ENCODE measurements around the gene STIP1. TPM values are rescaled to one million over a fixed set of nuclear protein-coding genes. Genes with fewer than 3 reads are reported as not detected.

Gene STIP1
- total and polyA plus RNA-seq, 9 of the 15 experiments (the other 6 are each of a cell fraction or from before 2014, with no cell fraction given) = 58.1 to 465 (median 346) TPM

- TF ChIP-seq, protein P1, sequence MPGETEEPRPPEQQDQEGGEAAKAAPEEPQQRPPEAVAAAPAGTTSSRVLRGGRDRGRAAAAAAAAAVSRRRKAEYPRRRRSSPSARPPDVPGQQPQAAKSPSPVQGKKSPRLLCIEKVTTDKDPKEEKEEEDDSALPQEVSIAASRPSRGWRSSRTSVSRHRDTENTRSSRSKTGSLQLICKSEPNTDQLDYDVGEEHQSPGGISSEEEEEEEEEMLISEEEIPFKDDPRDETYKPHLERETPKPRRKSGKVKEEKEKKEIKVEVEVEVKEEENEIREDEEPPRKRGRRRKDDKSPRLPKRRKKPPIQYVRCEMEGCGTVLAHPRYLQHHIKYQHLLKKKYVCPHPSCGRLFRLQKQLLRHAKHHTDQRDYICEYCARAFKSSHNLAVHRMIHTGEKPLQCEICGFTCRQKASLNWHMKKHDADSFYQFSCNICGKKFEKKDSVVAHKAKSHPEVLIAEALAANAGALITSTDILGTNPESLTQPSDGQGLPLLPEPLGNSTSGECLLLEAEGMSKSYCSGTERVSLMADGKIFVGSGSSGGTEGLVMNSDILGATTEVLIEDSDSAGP (CRISPR knock-in tag; IDR thresholded peaks at IDR 0.05) = no peak
- TF ChIP-seq, protein P2, sequence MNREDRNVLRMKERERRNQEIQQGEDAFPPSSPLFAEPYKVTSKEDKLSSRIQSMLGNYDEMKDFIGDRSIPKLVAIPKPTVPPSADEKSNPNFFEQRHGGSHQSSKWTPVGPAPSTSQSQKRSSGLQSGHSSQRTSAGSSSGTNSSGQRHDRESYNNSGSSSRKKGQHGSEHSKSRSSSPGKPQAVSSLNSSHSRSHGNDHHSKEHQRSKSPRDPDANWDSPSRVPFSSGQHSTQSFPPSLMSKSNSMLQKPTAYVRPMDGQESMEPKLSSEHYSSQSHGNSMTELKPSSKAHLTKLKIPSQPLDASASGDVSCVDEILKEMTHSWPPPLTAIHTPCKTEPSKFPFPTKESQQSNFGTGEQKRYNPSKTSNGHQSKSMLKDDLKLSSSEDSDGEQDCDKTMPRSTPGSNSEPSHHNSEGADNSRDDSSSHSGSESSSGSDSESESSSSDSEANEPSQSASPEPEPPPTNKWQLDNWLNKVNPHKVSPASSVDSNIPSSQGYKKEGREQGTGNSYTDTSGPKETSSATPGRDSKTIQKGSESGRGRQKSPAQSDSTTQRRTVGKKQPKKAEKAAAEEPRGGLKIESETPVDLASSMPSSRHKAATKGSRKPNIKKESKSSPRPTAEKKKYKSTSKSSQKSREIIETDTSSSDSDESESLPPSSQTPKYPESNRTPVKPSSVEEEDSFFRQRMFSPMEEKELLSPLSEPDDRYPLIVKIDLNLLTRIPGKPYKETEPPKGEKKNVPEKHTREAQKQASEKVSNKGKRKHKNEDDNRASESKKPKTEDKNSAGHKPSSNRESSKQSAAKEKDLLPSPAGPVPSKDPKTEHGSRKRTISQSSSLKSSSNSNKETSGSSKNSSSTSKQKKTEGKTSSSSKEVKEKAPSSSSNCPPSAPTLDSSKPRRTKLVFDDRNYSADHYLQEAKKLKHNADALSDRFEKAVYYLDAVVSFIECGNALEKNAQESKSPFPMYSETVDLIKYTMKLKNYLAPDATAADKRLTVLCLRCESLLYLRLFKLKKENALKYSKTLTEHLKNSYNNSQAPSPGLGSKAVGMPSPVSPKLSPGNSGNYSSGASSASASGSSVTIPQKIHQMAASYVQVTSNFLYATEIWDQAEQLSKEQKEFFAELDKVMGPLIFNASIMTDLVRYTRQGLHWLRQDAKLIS (CRISPR knock-in tag; IDR thresholded peaks at IDR 0.05) = peak; percentile 90
- TF ChIP-seq, protein P3, sequence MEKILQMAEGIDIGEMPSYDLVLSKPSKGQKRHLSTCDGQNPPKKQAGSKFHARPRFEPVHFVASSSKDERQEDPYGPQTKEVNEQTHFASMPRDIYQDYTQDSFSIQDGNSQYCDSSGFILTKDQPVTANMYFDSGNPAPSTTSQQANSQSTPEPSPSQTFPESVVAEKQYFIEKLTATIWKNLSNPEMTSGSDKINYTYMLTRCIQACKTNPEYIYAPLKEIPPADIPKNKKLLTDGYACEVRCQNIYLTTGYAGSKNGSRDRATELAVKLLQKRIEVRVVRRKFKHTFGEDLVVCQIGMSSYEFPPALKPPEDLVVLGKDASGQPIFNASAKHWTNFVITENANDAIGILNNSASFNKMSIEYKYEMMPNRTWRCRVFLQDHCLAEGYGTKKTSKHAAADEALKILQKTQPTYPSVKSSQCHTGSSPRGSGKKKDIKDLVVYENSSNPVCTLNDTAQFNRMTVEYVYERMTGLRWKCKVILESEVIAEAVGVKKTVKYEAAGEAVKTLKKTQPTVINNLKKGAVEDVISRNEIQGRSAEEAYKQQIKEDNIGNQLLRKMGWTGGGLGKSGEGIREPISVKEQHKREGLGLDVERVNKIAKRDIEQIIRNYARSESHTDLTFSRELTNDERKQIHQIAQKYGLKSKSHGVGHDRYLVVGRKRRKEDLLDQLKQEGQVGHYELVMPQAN (IDR thresholded peaks at IDR 0.05; ENCODE audit: borderline replicate concordance) = peak; percentile 55
- TF ChIP-seq ZNF280A (IDR thresholded peaks at IDR 0.05; ENCODE audit: low read depth, partially characterized antibody) = no peak
- TF ChIP-seq MAZ (CRISPR knock-in tag; conservative IDR thresholded peaks at IDR 0.05 in 1 of 2, IDR thresholded peaks at IDR 0.05 in 1 of 2) = peak in 1 of 2 experiments; percentile 11; a peak in 2 of 4 replicates
- TF ChIP-seq FOXK1 (CRISPR knock-in tag; IDR thresholded peaks at IDR 0.05; ENCODE audit: borderline replicate concordance) = peak; percentile 18; the same call in 1 of the 2 replicates
- TF ChIP-seq FOXM1 (IDR thresholded peaks at IDR 0.05; ENCODE audit: low read depth) = peak; percentile 86
- TF ChIP-seq FOXM1 (CRISPR knock-in tag; IDR thresholded peaks at IDR 0.05; ENCODE audit: low read depth) = no peak; the same call in 1 of the 2 replicates
- TF ChIP-seq, protein P4, sequence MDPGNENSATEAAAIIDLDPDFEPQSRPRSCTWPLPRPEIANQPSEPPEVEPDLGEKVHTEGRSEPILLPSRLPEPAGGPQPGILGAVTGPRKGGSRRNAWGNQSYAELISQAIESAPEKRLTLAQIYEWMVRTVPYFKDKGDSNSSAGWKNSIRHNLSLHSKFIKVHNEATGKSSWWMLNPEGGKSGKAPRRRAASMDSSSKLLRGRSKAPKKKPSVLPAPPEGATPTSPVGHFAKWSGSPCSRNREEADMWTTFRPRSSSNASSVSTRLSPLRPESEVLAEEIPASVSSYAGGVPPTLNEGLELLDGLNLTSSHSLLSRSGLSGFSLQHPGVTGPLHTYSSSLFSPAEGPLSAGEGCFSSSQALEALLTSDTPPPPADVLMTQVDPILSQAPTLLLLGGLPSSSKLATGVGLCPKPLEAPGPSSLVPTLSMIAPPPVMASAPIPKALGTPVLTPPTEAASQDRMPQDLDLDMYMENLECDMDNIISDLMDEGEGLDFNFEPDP (CRISPR knock-in tag; IDR thresholded peaks at IDR 0.05) = no peak
- TF ChIP-seq BRF1 (IDR thresholded peaks at IDR 0.05; ENCODE audit: borderline replicate concordance, extremely low read depth, insufficient read length) = no peak
- TF ChIP-seq ZNF436 (CRISPR knock-in tag; IDR thresholded peaks at IDR 0.05) = peak; percentile 63; the same call in 1 of the 2 replicates
- TF ChIP-seq CBFB (CRISPR knock-in tag; IDR thresholded peaks at IDR 0.05) = peak; percentile 63; the same call in 1 of the 2 replicates
- TF ChIP-seq SMAD3 (CRISPR knock-in tag; conservative IDR thresholded peaks at IDR 0.05) = peak; percentile 69; the same call in 1 of the 2 replicates
- 0 out of 2 replicates have a peak, but pooled peaks have one; percentile 56 for TF ChIP-seq ZNF696 (CRISPR knock-in tag; conservative IDR thresholded peaks at IDR 0.05)
Observed at GRCh38 chr11:64240435-64241240, 54.7 kb downstream of the STIP1 start, which contains the start of gene FKBP2 (continued).
